HFFc6 (cell line): ENCODE data around the gene ANGPT4. TPM values are rescaled to one million over a fixed set of nuclear protein-coding genes. Genes with fewer than 3 reads are reported as not detected.

Source experiments
- DNase-seq: peaks from one replicate; pipeline ENCODE4 v3.0.0-alpha.2; 2018
- H3K27ac Mint-ChIP-seq: 2 replicates; pipeline ENCODE4 v1.8.0; 2020; ENCODE audit warnings: mild to moderate bottlenecking, mixed read lengths
- H3K27me3 Mint-ChIP-seq: 2 replicates; pipeline ENCODE4 v1.8.0; 2021; ENCODE audit warnings: mild to moderate bottlenecking, moderate library complexity, mixed read lengths; ENCODE audit not compliant: insufficient read depth
- H3K36me3 Mint-ChIP-seq: 2 replicates; pipeline ENCODE4 v1.8.0; 2021; ENCODE audit warnings: low read depth, mixed read lengths
- H3K4me1 Mint-ChIP-seq: 2 replicates; pipeline ENCODE4 v1.8.0; 2020; ENCODE audit warnings: low read depth, mixed read lengths
- H3K4me3 Mint-ChIP-seq: 2 replicates; pipeline ENCODE4 v1.8.0; 2020; ENCODE audit warnings: mild to moderate bottlenecking, moderate library complexity, mixed read lengths
- H3K9me3 Mint-ChIP-seq: 2 replicates; pipeline ENCODE4 v1.8.0; 2020; ENCODE audit warnings: mild to moderate bottlenecking, mixed read lengths
- total RNA-seq, 6 experiments: library from RNA; stranded (reverse); fragmentation: NEBNext Ultra II Directional; extraction: Animal tissue kit (Norgen Biotek cat#: 25700); gene quantifications; 2 replicates in 1 of 6; 3 replicates in 5 of 6; pipeline ENCODE4 v1.2.3, GENCODE V29; 2021
- TF ChIP-seq, protein P1 (sequence below): fragments of 200-600 bp; sonication (generic); IDR thresholded peaks from 2 replicates; pipeline ENCODE4 v1.5.0; 2021; ENCODE audit warnings: antibody characterized with exemption, mild to moderate bottlenecking

Gene ANGPT4
- total RNA-seq, 6 experiments from 2014 or later = not detected

DNA sequence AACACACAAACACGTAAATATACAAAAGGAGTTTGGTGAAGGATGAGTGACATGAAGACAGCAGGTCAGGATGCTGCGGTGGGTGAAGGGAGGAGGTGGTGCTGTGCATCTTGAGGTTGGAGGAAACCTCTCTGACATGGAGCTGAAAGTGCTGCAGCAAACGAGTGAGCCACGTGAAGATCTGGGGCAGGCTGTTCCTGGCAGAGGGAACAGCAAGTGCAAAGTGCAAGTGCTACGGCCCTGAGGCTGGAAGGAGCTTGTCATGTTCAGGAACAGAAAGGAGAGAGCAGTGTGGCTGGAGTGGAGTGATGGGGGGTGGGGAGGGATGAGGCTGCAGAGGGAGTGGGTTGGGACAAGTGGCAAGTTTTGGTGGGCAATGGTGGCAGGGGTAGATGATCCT lies 24.8 kb upstream of the ANGPT4 start:
- H3K27ac Mint-ChIP-seq = no peak overlapping the region
- no peak overlapping the region for H3K4me3 Mint-ChIP-seq
- H3K27me3 Mint-ChIP-seq = peaks cover 24% of the 10 kb centered on the region
- no peaks in the 10 kb centered on the region for H3K4me1 Mint-ChIP-seq
- H3K36me3 Mint-ChIP-seq = no peaks in the 10 kb centered on the region
- H3K9me3 Mint-ChIP-seq = no peaks in the 10 kb centered on the region
- TF ChIP-seq, protein P1, sequence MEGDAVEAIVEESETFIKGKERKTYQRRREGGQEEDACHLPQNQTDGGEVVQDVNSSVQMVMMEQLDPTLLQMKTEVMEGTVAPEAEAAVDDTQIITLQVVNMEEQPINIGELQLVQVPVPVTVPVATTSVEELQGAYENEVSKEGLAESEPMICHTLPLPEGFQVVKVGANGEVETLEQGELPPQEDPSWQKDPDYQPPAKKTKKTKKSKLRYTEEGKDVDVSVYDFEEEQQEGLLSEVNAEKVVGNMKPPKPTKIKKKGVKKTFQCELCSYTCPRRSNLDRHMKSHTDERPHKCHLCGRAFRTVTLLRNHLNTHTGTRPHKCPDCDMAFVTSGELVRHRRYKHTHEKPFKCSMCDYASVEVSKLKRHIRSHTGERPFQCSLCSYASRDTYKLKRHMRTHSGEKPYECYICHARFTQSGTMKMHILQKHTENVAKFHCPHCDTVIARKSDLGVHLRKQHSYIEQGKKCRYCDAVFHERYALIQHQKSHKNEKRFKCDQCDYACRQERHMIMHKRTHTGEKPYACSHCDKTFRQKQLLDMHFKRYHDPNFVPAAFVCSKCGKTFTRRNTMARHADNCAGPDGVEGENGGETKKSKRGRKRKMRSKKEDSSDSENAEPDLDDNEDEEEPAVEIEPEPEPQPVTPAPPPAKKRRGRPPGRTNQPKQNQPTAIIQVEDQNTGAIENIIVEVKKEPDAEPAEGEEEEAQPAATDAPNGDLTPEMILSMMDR = no peak
- no peak for DNase-seq

DNA sequence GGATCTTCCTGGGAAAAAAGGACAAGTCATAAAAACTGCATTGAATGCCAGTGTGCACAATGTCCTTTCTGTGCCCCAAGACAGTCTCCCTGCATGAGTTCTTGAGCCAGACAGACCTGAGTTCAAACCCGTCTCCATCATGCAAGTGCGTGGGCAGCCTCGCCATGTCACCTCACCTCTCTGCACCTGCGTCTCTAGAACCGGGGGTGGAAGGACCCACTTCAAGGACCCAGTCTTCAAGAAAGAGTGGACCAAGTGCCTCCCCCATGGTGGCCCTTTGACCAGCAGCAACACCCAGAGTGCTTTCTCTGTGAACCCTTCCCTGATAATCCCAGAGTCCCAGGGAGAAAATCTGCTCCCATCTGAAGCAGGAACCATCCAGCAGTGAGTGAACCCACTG lies 23.5 kb upstream of the ANGPT4 start:
- Mint-ChIP-seq H3K4me3 (no peak overlapping the region), H3K36me3 (no peaks in the 10 kb centered on the region), H3K27me3 (peaks cover 15% of the 10 kb centered on the region), H3K9me3 (no peaks in the 10 kb centered on the region), H3K4me1 (no peaks in the 10 kb centered on the region), H3K27ac (no peak overlapping the region)
- TF ChIP-seq, protein P1 = no peak
- DNase-seq = no peak

DNA sequence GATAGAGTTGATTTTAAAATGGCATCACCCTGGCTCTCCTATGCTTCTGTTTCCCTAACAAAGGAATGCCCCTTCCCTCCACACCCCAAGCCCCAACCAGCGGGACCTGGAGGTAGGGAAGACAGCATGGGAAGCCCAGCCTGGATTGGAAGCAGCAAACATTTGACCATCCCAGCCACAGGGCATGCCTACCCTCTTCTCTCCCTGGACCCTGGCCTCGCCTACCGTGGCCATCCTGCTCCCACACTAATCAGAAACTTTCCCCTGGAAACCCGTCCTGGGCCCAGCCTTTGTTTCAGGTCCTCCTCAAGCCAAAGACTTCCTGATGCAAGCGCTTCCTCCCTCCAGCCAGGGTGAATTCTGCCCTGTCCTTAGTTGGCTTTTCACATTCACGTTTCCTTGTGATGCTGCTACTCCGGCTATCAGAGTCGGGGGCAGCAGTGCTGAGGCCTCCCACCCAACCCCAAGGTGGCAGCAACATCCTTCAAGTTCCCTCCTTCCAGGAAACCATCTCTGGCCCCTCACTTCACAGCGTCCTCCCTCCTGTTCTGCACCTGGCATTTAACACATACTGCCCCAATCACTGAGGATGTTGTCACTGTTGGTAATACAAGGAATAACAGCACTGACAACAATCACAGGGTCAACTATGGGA lies 18.2 kb upstream of the ANGPT4 start:
- Mint-ChIP-seq H3K36me3 (no peaks in the 10 kb centered on the region), H3K4me1 (no peaks in the 10 kb centered on the region), H3K9me3 (peaks cover 26% of the 10 kb centered on the region)

DNA sequence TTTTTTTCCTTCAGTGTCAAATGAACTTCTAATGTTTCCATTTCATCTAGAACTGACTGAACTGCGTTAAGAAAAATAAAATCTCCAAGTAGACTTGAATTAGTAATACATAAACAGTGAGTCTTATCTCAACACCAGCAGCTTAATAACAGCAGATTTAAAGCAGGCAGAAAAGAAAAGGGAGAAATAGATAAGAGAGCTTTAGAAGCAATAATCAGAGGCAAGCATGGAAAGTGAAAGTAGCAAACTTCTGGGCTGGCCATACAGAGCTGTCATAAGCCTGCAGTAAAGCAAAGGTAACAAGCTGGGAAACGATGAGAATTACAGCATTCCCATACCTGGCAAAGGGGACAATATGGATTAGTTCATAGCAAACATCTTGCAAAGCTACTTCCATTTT lies 16.9 kb upstream of the ANGPT4 start:
- H3K27me3 Mint-ChIP-seq = peaks cover 1% of the 10 kb centered on the region; the same call in 1 of the 2 replicates
- no peak overlapping the region for H3K27ac Mint-ChIP-seq
- no peaks in the 10 kb centered on the region for H3K36me3 Mint-ChIP-seq
- H3K9me3 Mint-ChIP-seq = peaks cover 26% of the 10 kb centered on the region
- TF ChIP-seq, protein P1 = no peak
- no peak overlapping the region for H3K4me3 Mint-ChIP-seq
- no peak for DNase-seq
- H3K4me1 Mint-ChIP-seq = no peaks in the 10 kb centered on the region

More for the DNA sequence above, 18.2 kb upstream of the ANGPT4 start:
- Mint-ChIP-seq H3K4me3 (no peak overlapping the region), H3K27ac (no peak overlapping the region), H3K27me3 (peaks cover 1% of the 10 kb centered on the region; the same call in 1 of the 2 replicates)
- TF ChIP-seq, protein P1 = no peak
- DNase-seq = no peak

DNA sequence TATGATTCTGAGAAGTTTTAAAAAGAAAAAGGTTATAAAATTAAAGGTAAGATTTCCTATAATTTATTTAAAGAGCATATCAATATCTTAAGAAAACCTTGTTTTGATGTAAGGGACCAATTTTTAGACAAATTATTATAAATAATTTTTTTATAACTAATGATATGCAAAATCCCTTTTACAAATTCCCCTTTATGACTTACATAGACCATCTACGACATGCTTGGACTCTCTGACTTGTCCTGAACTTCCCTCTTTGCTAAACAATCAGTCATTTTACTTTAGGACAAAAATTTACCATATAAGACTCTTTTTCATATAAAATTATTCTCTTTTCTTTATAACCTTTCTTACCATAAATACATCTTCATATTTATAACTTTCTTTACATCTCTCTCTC lies 15.3 kb upstream of the ANGPT4 start:
- Mint-ChIP-seq H3K4me3 (no peak overlapping the region), H3K9me3 (peaks cover 26% of the 10 kb centered on the region), H3K27me3 (peaks cover 7% of the 10 kb centered on the region), H3K36me3 (no peaks in the 10 kb centered on the region), H3K4me1 (0 out of 2 replicates have a peak, but pooled peaks cover 2% of the 10 kb centered on the region), H3K27ac (no peak overlapping the region)
- TF ChIP-seq, protein P1 = no peak
- no peak for DNase-seq
